HG03103 (cell line): ENCODE measurements around the gene MRPL53.

ENCODE experiments used
- ATAC-seq: cut with Tn5 transposase; IDR thresholded peaks from one replicate; pipeline ENCODE4 v1.9.1; 2021; ENCODE audit warnings: low read depth; ENCODE audit not compliant: unreplicated experiment

MRPL53 gene

DNA sequence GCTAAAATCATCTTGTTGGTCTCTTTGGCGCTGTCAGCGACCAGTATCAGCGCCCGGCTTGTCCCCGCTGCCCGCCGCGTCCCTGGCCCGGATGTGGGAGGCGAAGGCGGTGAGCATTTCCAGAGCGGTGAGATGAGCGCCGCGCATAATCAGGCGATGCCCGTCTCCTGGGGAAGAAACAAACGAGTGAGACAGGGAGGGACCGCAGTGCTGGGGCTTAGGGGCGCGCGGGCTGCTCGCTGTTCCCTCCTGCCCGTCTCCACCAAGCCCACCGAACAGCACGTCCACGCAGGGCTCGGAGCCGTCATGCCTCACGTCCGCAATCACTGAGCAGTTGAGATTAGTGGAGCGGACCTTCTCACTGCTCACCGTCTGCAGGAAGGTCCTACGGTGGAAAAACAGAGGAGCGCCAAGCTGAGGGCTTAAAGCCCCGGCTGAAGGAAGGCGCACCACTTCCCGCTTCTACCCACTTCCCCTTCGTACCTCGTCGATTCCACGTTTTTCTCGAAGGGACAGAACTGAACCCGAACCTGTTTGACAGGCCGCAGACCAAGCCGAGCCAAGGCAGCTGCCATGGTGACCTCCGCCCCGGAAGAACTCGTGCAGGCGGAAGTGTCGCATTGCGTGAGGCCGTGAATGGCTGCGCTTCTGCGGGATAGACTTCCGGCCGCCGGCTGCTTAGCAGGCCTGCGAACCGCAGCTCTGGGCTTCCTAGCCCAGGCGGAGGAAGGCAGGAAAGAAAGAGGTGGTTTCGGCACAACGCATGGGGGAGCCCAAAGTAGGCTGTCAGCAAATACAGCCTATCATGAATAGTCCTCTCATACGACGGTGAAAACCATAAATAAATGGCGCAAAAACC is at the start of gene MRPL53:
Gene MRPL53 (minus strand): TSS at position 595 of the 859 bp plus-strand sequence. CDS start 20 bp downstream, at position 575.
- ATAC-seq = peak; percentile 83

DNA sequence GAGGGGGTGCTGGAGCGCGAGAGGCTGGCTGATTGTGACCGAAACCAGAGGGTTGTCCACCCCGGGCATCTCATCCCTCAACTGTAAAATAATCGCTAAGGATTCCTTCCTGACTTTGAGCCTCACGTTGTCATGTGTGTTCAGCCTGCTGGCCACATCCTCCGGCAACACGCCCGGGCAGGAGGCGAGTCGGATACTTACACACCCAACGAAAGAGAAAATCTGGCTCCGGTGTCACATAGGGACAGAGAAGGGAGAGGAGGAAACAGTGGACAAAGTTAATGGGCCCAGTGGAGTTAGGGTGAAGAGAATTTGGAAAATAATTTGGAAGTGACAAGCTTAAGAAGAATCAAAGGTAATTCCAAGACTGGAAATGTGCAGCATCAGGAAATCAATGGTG is 44.2 kb upstream of the MRPL53 start:
- ATAC-seq = no peak

DNA sequence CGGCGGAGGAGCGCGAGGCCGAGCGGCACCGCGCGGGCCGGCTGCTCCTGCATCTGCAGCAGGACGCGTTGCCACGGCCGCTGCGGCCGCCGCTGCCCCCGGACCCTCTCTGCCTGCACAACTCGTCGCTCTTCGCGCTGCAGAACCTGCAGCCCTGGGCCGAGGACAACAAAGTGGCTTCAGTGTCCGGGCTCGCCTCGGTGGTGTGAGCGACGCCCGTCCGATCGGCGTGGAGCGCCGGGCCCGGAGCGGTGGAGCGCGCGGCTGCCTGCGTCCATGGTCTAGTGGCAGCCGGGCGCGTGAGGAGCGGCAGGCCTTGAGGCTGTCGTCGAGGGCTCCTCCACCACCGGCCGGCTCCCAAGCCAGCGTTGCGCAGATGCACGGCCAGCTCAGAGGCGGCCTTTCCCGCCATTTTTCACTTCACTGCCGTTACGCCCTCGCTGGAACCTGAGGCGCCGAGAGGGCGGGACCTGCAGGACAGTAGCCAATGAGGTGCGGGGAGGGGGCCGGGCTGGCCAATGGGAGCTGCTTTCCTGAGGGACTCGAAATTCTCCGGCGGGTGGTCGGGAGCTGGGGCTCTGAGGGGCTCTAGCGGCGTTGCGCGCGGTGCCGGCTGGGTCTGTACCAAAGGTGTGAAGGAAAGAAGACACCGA is 43.6 kb upstream of the MRPL53 start:
- no peak for ATAC-seq

DNA sequence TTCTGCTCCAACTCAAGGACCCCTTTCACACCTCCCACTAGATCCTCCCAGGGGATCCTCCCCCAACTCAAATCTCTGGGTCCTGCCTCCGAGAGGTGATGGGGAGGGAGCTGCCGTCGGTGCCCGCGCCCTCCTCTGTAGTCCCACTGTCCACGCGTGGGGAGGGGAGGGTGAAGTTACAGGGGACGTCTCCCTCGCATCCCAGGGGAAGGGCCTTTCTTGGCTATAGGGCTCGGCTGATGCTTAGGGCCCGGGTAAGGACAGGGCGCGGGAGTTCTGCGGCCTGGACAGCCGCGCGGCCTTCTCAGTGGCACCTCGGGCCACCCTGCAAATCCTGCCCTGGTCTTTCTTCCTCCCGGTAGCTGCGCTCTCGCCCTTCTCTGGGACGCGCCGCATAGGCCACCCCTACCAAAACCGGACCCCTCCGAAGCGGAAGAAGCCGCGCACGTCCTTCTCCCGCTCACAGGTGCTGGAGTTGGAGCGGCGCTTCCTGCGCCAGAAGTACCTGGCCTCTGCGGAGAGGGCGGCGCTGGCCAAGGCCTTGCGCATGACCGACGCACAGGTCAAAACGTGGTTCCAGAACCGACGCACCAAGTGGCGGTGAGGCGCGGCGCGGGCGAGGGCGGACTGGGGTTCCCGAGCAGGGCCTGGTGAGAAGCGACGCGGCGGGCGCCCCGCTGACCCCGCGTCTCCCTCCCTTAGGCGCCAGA is 42.9 kb upstream of the MRPL53 start:
- ATAC-seq = no peak

DNA sequence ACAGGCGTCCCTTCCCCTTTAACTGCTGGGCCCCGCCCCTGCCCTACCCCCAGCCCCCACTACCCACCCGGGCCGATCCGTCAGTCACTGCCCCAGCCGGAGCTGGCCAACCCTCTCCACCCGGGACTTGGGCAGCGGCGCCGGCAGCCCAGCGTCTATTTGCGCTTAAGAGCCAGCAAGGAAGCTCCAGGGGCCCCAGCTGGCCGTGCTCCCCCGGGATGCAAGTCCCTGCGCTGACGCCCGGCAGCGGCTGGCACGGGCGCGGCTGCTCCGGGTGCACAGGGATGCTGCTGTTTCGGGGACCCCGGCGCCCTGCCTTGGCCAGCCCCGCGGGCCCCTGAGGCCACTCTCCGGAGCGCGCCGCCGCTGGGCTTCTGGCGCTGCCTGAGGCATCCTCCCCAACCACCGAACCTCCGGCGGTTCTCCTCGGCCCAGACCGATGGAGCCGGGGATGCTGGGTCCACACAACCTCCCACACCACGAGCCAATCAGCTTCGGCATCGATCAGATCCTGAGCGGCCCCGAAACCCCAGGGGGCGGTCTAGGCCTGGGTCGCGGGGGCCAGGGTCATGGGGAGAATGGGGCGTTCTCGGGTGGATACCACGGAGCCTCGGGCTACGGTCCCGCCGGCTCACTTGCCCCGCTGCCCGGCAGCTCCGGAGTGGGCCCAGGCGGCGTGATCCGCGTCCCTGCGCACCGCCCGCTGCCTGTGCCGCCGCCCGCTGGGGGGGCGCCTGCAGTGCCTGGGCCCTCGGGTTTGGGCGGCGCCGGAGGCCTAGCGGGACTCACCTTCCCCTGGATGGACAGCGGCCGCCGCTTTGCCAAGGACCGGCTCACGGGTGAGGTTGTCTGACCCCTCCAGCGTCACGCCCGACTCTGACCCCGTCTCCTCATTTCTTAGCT is 42.1 kb upstream of the MRPL53 start, which contains the start of gene TLX2:
Gene TLX2 (plus strand): TSS at position 83 of the 903 bp plus-strand sequence. CDS start 357 bp downstream, at position 440.
- ATAC-seq = no peak

DNA sequence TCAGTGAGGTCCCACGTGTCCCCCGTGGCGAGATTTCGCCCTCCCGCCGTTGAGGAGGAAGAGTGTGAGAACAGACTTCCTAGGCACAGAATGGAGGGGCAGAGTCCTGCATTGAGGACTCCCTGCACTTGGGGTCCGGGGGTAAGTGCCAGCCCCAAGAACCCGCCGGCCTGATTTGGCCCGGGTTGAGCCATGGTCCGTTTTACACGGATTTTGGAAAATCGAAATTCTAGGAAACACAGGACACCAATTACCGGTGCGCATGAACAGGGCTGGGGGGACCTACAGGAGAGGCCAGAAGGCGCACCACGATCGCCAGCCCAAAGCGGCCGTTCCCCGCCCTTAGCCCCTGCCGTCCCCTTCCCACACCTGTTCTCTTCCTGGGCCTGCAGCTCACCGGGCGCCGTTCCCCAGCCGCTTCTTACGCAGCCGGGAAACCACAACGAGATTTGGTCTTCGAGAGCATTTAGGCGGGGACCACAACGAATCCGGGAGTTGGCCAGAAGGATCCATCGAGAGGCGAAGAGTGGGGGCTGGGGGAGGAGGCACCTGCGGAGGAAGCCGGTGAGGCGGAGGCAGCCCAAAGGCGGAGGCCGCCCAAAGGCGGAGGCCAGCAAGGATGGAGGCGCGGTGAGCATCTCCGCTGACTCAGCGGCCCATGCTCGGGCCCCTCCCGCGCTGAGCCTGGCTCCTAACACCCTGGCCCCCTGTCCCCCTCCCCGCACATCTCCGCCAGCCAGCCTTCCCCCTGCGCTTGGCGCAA is 41.3 kb upstream of the MRPL53 start:
- ATAC-seq = no peak

DNA sequence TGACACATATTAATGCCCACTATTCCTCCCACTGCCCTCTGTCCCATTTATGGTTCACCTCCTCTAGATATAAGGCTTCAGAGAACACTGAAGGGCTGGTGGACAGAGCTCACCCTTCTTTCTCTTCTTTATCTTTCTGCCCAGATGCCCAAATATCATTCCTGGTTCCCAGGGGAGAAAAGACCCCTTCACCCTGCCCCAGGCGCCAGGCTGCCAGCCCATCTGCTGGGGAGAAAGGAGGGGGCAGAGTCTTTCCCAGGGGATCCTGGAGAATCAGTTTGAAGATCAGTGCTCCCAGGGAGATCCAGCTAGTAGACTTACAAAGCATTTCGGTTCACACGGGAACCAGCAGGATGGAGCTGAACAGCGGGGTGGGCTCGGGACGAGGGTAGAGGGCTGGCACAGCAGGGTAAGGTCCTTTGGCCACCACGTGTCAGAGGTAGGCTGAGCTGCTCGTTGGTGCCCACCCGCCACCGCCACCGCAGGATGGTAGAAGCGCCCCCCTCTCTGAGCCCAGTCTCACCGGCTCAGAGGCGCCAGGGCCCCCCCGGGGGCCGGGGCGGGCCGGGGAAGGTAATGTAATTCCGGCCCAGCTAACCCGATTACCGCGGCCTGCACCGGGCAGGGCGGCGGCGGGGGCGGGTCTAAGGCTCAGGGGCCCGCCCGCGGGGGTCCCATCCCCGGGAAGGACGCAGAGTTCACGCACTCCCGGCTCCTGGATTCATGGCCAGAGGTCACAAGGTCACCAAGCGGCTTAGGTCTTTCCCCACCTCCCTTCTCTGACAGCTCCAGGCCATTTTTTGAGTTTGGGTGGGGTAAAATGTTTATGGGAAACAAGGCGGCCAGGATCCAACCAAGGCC is 40.5 kb upstream of the MRPL53 start:
- ATAC-seq = no peak

DNA sequence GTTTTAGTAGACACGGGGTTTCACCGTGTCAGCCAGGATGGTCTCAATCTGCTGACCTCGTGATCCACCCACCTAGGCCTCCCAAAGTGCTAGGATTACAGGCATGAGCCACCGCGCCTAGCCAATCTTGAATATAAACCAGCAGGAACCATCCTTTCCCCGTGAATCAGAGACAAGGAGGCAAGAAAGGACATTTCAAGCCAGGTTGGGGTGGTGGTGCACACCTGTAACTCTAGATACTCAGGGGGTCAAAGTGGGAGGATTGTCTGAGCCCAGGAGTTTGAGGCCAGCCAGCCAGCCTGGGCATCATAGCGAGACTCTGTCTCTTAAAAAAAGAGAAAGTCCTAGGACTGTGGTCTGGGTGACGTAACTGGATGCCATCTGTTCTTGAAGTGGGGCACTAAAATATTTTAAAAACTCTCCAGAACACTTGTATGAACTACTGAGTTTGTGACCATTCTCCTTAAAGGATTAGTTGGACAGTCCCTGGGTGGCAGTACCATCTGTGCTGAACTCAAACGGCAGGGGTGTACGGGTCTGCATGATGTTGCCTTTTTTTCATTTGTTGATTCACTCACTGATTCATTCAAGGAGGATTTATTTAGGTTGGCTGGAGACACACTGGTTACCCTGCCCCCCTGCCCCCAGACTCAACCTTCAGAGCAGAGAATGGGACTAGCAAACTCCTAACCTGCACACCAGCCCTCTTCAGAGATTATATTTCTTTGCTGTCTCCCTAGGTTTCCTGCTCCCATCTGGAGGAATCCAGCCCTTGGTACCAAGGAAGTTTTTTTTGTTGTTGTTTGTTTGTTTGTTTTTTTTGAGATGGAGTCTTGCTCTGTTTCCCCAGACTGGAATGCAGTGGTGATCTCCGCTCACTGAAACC is 38.9 kb upstream of the MRPL53 start:
- no peak for ATAC-seq

DNA sequence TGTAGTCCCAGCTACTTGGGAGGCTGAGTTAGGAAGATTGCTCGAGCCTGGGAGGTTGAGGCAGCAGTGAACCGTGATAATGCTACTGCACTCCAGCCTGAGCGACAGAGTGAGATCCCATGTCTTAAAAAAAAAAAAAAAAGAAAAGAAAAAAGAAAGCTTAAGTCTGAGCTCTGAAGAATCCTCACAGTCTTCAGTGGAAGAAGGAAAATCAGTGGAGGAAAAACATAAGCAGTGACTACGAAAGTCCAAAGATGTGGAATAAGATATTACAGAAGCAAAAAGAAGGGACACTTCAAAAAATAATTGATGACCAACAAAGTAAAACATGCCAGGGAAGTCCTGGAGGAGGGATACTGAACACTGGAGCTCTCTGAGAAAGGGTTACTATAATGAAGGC is 37.8 kb upstream of the MRPL53 start:
- no peak for ATAC-seq

DNA sequence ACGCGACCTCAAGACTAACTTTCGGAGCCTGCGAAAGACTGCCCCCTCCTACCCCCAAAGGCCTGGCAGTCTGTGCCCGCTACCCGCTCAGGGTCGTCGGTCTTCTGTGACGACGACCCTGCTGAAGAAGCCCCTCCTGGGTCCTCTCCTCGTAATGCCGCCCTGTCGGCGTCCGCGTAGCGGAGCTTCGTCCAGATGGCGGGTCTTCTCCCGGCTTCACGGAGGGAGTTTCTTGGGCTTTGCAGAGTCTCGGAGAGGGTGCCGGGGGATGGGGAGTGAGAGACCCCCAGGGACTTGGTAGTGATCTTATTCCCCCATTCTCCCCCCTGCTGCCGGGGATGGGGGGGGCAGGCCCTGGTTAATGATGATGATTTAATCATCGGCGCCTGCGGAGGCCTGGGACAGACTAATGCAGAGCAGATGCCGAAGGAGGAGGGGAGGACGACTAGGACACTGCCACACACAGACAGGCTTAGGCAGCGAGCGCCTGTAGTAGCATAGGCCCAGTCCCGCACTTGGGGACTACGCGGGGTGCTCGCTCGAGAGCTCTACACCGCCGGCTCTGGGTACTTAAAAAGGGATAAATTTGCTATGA is 35.5 kb upstream of the MRPL53 start:
- ATAC-seq = peak; percentile 1

DNA sequence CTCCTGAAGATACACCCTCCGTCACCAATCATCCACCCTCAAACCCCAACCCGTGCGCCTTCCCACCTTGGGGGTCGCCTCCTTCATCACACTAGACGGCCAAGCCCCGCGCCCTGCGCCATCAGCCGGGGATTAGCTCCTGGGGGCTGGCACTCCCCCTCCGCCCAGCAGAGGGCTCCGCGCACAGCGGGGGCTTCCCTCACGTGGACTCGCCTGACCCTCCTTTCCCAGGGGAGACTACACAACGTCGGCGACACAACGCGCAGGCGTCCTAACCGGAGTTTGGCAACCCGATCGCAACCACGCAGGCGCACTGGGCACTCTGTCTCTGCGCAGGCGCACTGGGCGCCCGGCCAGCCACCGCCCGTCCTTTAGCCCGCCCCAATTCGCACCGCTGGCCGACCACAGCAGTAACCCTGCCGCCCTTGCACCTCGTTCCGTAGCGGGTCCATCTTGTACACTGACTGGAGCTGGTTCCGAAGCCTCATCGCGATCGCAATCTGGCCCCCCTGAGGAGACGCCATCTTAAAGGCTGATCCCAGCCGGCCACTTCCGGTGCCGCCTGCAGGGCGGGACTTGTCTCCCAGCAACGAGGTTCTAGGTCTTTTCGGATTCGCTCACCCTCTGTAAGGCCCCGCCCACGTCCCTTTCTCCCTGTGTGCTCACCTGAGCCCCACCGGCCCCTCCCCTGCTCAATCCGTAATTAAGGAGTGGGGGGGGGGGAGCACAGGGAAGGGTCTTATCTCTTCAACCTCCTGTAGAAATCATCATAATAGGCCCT is 34.9 kb upstream of the MRPL53 start, which contains the start of gene PCGF1:
Gene PCGF1 (minus strand): TSS at position 551 of the 781 bp plus-strand sequence. CDS start 27 bp downstream, at position 524.
- peak; percentile 88 for ATAC-seq

DNA sequence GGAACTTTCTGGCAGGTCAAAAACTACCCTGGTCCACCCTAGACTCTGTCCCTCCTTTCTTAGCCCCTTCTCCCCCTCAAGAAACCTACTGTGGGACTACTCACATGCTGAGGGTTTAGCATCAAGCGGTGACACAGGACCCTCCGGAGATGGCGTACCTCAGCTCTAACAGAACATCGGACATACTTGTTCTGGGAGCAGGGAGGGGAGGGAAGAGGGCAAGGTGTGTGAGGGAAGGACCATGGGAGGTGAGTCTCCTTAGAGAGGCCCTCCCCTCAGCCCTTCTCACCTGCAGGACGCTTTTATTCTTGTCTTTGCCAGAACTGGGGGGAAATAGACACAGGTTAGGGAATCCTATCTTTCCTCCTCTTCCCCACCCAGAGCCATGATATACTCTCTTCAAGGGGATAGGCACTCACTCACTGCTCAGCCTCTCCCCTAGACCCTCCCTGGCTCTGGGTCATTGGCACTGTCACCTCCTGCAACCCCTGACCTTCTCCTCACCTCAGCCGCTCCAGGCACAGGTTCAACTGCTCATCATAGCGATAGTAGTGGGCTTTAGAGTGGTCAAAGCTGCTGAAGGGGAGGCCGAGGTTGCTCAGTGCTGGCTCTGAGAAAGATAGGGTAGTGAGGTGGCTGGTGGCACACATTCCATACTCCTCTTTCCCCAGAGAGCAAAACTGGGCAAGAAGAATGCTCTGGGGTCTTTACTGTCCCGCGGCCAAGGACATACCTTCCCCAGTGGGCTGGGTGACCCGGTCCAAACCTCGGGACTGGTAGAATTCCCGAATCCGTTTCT is 33.2 kb upstream of the MRPL53 start:
- no peak for ATAC-seq

DNA sequence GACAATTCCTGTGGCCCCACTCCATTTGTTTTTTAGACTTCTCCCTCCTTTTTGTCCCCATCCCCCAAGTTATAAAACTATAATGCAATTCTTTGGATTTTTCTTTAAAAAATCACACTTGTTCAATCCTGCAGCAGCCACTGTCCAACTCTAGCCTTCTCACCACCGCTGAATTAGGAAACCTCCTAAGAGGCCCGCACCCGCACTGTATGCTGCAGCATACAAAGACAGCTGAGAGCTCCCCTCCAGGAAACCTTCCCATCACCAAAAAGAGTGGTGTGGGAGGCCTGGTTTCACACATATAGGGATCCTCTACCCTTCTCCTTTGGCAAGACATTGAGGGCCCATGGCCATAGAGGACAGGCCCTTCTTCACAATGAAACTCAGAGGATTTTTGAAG is 32.1 kb upstream of the MRPL53 start:
- no peak for ATAC-seq

DNA sequence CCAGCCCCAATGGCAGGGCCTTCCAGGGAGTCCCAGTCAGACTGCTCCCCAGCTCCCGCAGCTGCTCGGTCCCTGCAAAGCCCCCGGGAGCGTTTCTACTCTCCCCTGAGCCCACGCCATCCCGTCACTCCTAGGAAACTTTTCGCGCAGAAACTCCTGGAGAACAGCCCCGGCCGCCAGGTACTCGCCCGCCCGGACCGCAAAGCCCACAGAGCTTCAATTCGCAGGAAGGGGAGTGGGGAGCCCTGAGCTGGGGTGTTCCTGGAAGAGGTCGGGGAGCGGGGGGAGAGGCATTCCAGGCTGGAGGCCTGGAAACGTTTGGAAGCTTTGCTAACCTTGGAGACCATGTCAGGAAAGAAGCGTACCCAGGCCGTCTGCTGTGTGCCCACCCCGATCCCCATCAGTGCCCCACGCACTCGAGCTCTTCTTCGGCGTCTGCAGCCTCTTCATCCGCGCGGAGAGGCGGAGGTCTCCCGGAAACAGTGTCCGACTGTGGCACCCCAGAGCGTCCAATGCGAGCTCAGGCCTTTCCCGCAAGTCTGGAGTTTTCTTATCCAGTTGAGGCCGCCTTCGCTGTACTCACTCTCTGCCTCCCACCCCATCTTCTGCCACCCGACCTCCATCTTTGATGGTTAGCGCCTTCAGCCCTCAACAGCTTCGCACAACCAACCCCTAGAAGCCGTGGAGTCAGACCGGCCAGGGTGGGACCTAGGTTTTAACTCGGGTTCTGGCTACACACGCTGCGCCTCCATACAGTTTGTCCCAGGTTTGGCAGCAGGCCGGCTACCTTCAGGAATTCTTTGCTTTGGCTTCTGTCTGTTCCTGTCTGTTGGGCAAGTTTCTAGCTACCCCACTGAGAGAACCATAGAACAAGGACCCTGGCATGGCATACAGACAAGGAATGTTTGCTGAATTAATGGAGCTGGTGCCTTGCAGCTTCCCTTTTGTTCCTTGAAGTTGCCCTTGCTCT is 31.3 kb upstream of the MRPL53 start:
- ATAC-seq = no peak
